ENCODE measurements around the gene AGO3. TPM values are rescaled to one million over a fixed set of nuclear protein-coding genes. Genes with fewer than 3 reads are reported as not detected.
A peak's percentile ranks its signal among the peaks of the same experiment; 100 is the strongest.

Gene AGO3
- total RNA-seq, 1 donor = 16.8 TPM

DNA sequence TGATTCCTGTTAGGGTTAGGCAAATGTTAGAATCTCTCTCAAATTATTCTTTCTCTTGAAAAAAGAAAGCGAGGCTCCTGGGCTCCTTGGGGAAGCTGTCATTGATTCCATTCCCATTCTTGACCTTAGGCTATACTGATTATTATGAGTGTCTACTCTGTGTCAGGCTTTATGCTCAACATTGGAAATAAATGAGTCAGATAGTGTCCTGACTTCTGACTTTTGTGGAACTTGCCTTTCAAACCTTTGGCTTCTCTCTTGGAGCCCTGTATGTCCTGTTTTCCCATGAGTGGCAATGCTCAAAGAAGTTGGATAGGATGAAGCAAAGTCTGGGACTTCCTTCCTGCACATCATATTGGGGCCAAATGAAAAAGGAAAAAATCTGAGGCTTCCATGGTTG is 36.2 kb upstream of the AGO3 start:
- no peak overlapping the region for H3K4me3 ChIP-seq (ENCODE audit: low read depth, low read length)
- TF ChIP-seq, protein P1, sequence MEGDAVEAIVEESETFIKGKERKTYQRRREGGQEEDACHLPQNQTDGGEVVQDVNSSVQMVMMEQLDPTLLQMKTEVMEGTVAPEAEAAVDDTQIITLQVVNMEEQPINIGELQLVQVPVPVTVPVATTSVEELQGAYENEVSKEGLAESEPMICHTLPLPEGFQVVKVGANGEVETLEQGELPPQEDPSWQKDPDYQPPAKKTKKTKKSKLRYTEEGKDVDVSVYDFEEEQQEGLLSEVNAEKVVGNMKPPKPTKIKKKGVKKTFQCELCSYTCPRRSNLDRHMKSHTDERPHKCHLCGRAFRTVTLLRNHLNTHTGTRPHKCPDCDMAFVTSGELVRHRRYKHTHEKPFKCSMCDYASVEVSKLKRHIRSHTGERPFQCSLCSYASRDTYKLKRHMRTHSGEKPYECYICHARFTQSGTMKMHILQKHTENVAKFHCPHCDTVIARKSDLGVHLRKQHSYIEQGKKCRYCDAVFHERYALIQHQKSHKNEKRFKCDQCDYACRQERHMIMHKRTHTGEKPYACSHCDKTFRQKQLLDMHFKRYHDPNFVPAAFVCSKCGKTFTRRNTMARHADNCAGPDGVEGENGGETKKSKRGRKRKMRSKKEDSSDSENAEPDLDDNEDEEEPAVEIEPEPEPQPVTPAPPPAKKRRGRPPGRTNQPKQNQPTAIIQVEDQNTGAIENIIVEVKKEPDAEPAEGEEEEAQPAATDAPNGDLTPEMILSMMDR (IDR thresholded peaks at IDR 0.05; ENCODE audit: insufficient read depth, low read depth, low read length) = no peak
- DNase-seq (ENCODE audit: low read depth) = no peak

DNA sequence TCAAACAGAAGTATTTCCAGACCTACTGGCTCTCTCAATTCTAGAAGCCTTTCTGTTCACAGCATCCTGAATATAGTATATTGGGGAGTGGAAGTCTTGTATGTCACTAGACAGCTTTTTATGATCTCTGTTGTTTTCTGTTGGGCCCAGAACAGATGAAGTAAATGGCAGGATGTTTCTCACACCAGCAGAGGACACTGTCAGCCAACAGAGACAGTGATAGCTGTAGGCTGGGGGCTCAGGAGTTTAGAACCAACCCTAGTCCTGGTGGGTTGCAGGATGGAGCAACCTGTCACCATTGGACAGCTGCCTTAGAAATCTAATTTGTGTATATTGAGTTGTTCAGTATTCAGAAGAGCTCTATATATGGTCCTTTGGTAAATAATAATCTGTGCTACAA is 31.0 kb upstream of the AGO3 start:
- no peak for DNase-seq (ENCODE audit: low read depth)
- TF ChIP-seq, protein P1 (IDR thresholded peaks at IDR 0.05; ENCODE audit: insufficient read depth, low read depth, low read length) = peak; percentile 29
- no peak overlapping the region for H3K4me3 ChIP-seq (ENCODE audit: low read depth, low read length)

DNA sequence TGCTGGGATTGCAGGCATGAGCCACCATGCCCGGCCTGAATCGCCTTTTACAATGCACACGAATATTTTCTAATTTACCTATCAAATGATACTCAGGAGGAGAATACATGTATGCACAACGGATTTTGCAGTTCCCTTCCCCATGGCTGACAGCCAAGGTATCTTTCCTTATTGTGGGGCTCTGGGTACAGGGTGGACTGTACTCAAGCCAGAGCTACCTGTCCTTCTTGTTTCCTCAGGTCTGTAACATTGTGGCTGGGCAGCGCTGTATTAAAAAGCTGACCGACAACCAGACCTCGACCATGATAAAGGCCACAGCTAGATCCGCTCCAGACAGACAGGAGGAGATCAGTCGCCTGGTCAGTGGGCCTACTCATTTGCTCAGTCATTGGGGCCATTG is 29.7 kb upstream of the AGO3 start:
- no peak overlapping the region for H3K4me3 ChIP-seq (ENCODE audit: low read depth, low read length)
- no peak for DNase-seq (ENCODE audit: low read depth)
- TF ChIP-seq, protein P1 (IDR thresholded peaks at IDR 0.05; ENCODE audit: insufficient read depth, low read depth, low read length) = no peak

DNA sequence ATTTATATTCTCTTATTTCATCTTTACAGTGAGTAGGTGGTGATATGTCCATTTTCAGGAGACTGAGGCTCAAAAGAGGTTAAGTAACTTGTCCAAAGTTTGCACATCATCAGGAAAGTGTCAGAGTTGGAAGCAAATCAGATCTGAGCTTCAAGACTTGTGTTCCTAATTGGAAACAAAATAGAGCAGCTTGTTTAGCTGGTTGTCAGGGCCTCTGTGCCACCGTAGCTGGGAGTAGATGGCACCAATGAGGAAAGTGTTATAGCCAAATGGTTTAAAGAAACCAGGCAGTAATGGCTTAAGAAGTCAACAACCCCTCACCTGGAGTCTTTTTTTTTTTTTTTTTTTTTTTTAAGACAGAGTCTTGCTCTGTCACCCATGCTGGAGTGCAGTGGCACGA is 28.2 kb upstream of the AGO3 start:
- no peak for DNase-seq (ENCODE audit: low read depth)
- TF ChIP-seq, protein P1 (IDR thresholded peaks at IDR 0.05; ENCODE audit: insufficient read depth, low read depth, low read length) = no peak
- no peak overlapping the region for H3K4me3 ChIP-seq (ENCODE audit: low read depth, low read length)

DNA sequence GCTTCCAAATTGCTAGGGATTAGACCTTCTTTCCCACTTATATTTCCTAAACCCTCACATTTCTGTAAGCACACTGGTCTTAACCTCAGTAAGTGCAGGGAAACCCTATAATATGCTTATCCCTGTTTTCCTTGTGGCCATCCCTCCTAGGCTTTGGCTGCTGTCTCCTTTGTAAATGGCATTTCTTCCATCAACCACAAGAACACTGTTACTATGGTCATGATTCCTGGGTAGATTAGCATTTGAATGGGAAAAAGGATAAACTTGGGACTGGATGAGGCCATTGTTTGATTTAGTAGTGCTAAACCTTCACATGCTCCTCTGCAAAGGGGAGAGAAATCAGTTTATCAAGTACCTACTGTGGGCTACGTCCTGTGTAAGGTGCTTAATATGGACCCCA is 16.2 kb upstream of the AGO3 start:
- H3K4me3 ChIP-seq (ENCODE audit: low read depth, low read length) = no peak overlapping the region
- no peak for DNase-seq (ENCODE audit: low read depth)
- TF ChIP-seq, protein P1 (IDR thresholded peaks at IDR 0.05; ENCODE audit: insufficient read depth, low read depth, low read length) = no peak

DNA sequence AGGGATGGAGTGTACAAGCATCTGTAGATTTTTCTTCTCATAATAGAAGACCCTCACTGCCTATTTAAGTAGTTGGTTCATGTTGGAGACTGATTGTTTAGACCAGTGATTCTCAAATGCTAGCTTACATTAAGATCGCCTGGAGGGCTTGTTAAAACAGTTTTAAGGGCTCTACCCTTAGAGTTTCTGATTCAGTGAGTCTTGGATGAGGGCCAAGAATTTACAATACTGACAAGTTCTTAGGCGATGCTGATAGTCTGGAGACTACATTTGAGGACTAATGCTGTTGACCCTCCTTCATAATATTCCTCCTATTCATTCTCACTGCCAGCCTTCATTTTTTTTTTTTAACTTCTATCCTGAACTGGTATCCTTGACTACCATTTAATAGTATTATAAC is 15.2 kb upstream of the AGO3 start:
- no peak for DNase-seq (ENCODE audit: low read depth)
- H3K4me3 ChIP-seq (ENCODE audit: low read depth, low read length) = no peak overlapping the region
- TF ChIP-seq, protein P1 (IDR thresholded peaks at IDR 0.05; ENCODE audit: insufficient read depth, low read depth, low read length) = no peak

DNA sequence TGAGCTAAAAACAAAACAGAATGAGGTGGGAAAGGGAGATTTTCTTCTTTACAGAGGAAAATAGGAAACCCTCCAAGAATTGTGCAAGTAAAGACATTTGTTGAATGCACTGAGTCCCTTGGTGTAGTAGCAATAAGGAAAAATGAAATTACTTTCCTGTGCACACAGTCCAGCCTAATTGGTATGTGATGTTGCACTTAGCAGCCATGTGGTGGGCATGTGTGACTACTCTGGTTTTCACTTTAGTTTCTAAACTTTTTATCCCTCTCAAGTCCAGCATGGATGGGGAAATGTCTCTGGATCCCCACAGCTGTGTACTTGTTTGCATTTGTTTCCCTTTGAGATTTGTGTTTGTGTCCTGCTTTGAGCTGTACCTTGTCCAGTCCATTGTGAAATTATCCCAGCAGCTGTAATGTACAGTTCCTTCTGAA is 7.1 kb upstream of the AGO3 start:
- peak; percentile 22 for DNase-seq (ENCODE audit: low read depth)
- TF ChIP-seq, protein P1 (IDR thresholded peaks at IDR 0.05; ENCODE audit: insufficient read depth, low read depth, low read length) = no peak
- no peak overlapping the region for H3K4me3 ChIP-seq (ENCODE audit: low read depth, low read length)
